Sigmoid colon (tissue), 7 donors: ENCODE measurements around the gene TAMM41. TPM values are rescaled to one million over a fixed set of nuclear protein-coding genes. Genes with fewer than 3 reads are reported as not detected.
"Not testable (repeated sequence)": the region's sequence is repeated elsewhere in the genome, so short reads cannot be mapped to it uniquely, and the experiment has no call there.

Experiments used
- DNase-seq: peaks from one replicate; pipeline ENCODE4 v3.0.0-alpha.2; 2019
- H3K27ac ChIP-seq, 4 donors: fragments of 200-600 bp; sonication (generic); one replicate each; pipeline ENCODE4 v1.5.1; 2016 to 2019; ENCODE audit warnings: mild to moderate bottlenecking in 1 of 4
- H3K27me3 ChIP-seq, 3 donors: fragments of 200-600 bp; sonication (generic); one replicate each; pipeline ENCODE4 v1.5.1; 2019; ENCODE audit warnings: mild to moderate bottlenecking in 1 of 3
- H3K36me3 ChIP-seq, 4 donors: fragments of 200-600 bp; sonication (generic); one replicate each; pipeline ENCODE4 v1.5.1; 2016 to 2019
- H3K4me1 ChIP-seq, 4 donors: fragments of 200-600 bp; sonication (generic); one replicate each; pipeline ENCODE4 v1.5.1; 2017 to 2019
- H3K4me3 ChIP-seq, 4 donors: fragments of 200-600 bp; sonication (generic); one replicate each; pipeline ENCODE4 v1.5.1; 2017 to 2019; ENCODE audit warnings: mild to moderate bottlenecking in 2 of 4, moderate library complexity in 1 of 4
- H3K9me3 ChIP-seq, 4 donors: fragments of 200-600 bp in 3 of 4; sonication (generic) in 3 of 4; one replicate each; pipeline versions ENCODE4 v1.5.1 to v1.6.1; 2013 to 2019
- EP300 ChIP-seq, 4 donors: sonication (generic); formaldehyde crosslinking; IDR thresholded peaks; one replicate each; pipeline ENCODE4 v1.6.1; 2017; ENCODE audit warnings: antibody characterized with exemption in 4 of 4
- POLR2A ChIP-seq, 2 donors: fragments of 450-650 bp; IDR thresholded peaks; one replicate each; pipeline ENCODE4 v1.6.1; 2016; ENCODE audit warnings: antibody characterized with exemption in 2 of 2, mild to moderate bottlenecking in 2 of 2, moderate library complexity in 2 of 2
- POLR2AphosphoS5 ChIP-seq, 4 donors: sonication (generic); formaldehyde crosslinking; IDR thresholded peaks; one replicate each; pipeline ENCODE4 v1.6.1; 2017; ENCODE audit warnings: antibody characterized with exemption in 4 of 4
- WGBS, 2 donors: extraction: QIAGEN DNeasy Blood & Tissue Kit; methylation state at CpG; one replicate each; pipeline ENCODE4 v1.1.7; 2013; 5-methylcytosine and 5-hydroxymethylcytosine counted together
- intact Hi-C: fragments of 100-400 bp; cut with DNase I; formaldehyde crosslinking; loops from one replicate; pipeline ENCODE4 v1.15.1; 2023
- polyA plus RNA-seq, 3 donors: library from polyadenylated mRNA; stranded (reverse); fragments of 200-250 nt; gene quantifications; one replicate each; pipeline ENCODE4 v1.2.3, GENCODE V29; 2013
- small RNA-seq, 3 donors: library from RNA; depleted of rRNA; stranded (forward); fragments of <200 nt; gene quantifications; one replicate each; pipeline ENCODE3, GENCODE V24; 2016
- total RNA-seq, 4 donors: library from RNA; depleted of rRNA; stranded (reverse); fragments of >200 nt; gene quantifications; one replicate each; pipeline ENCODE4 v1.1.0, GENCODE V29; 2016
- TF ChIP-seq, protein P1 (sequence below), 4 experiments: fragments of 450-650 bp in 3 of 4; fragments of 200-600 bp in 1 of 4; IDR thresholded peaks; one replicate each; pipeline ENCODE4 v1.5.1; 2016 to 2019; ENCODE audit warnings: antibody characterized with exemption in 4 of 4, mild to moderate bottlenecking in 3 of 4, moderate library complexity in 2 of 4
- donor health status: healthy with polysubstance abuse.
- donor health status: Bipolar disorder and iron deficiency.
- donor health status: healthy.

The TAMM41 gene
- total and polyA plus RNA-seq, 7 donors, result 4.2 to 14.7 (median 10.0) TPM

DNA sequence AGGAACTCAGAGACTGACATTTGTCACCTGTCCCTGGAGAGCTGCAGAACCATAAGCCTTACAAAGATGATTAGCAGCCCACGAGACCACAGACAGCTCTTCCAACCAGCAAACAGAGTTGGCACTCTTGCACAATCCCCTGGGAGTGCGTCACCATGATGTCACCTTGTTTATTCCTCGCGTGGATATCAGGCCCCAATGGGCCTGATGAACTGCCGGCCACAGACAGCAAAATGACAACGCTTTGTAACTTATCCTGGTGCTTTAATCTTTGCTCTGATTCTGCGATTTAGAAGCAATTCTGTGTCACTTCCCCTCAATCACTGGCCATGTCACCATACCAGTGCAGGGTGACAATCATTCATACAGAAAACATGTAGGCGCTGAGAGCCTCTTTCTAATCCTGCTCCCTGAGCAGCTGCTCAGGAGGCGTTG is 89.2 kb downstream of the TAMM41 start:
- intact Hi-C loops, result no loop called here
- Histone ChIP-seq H3K9me3 (no peaks in the 10 kb centered on the region), H3K27ac (no peak overlapping the region), H3K4me1 (no peaks in the 10 kb centered on the region), H3K27me3 (no peaks in the 10 kb centered on the region), H3K4me3 (no peak overlapping the region), H3K36me3 (no peaks in the 10 kb centered on the region)
- no peak for DNase-seq
- 82 to 84% methylated on average over 9 of the region's 9 CpGs for WGBS, 2 donors
- no peak for TF ChIP-seq POLR2AphosphoS5 (IDR thresholded peaks at IDR 0.05)
- no peak for TF ChIP-seq EP300 (IDR thresholded peaks at IDR 0.05)
- TF ChIP-seq, protein P1, sequence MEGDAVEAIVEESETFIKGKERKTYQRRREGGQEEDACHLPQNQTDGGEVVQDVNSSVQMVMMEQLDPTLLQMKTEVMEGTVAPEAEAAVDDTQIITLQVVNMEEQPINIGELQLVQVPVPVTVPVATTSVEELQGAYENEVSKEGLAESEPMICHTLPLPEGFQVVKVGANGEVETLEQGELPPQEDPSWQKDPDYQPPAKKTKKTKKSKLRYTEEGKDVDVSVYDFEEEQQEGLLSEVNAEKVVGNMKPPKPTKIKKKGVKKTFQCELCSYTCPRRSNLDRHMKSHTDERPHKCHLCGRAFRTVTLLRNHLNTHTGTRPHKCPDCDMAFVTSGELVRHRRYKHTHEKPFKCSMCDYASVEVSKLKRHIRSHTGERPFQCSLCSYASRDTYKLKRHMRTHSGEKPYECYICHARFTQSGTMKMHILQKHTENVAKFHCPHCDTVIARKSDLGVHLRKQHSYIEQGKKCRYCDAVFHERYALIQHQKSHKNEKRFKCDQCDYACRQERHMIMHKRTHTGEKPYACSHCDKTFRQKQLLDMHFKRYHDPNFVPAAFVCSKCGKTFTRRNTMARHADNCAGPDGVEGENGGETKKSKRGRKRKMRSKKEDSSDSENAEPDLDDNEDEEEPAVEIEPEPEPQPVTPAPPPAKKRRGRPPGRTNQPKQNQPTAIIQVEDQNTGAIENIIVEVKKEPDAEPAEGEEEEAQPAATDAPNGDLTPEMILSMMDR (IDR thresholded peaks at IDR 0.05), result no peak

DNA sequence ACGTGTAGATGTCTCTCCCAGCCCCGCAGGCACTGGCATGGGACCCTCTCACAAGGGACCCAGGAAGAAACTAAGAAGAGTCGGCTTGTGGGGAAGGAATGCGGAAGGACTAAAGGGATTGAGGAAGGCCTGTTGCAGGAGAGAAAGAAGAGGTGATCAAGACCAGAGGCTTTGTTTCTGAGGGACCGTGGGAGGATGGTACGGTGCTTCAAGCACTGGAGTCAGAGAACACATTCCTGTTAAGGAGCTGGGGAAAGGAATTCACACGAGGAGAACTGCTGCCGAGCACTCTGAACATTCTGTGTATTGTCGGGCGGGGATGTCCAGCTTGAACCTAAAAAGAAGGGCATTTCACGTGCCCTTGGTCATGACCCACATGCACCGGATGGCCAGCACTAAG is 91.4 kb downstream of the TAMM41 start:
- Histone ChIP-seq H3K27ac (no peak overlapping the region), H3K9me3 (no peaks in the 10 kb centered on the region), H3K36me3 (no peaks in the 10 kb centered on the region), H3K4me1 (no peaks in the 10 kb centered on the region), H3K27me3 (no peaks in the 10 kb centered on the region), H3K4me3 (no peak overlapping the region)
- WGBS, 2 donors, result 89 to 90% methylated on average over 12 of the region's 12 CpGs
- no peak for DNase-seq
- TF ChIP-seq POLR2AphosphoS5 (IDR thresholded peaks at IDR 0.05) (no peak), POLR2A (IDR thresholded peaks at IDR 0.05) (no peak), EP300 (IDR thresholded peaks at IDR 0.05) (no peak)
- TF ChIP-seq, protein P1 (IDR thresholded peaks at IDR 0.05), result no peak
- intact Hi-C loops, result no loop called here

DNA sequence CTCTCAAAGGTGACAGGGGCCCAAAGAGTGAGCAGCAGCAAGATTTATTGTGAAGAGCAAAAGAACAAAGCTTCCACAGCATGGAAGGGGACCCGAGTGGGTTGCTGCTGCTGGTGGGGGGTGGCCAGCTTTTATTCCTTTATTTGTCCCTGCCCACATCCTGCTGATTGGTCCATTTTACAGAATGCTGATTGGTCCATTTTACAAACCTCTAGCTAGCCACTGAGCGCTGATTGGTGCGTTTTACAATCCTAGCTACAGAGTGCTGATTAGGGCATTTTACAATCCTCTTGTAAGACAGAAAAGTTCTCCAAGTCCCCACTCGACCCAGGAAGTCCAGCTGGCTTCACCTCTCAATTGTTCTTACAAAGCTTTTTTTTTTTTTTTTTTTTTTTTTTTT is 94.4 kb downstream of the TAMM41 start:
- H3K27me3 ChIP-seq, H3K4me1 ChIP-seq, DNase-seq, H3K9me3 ChIP-seq, H3K27ac ChIP-seq, H3K4me3 ChIP-seq, intact Hi-C loops, H3K36me3 ChIP-seq: not testable (repeated sequence)
- WGBS, 2 donors, result 83 to 85% methylated on average over 4 of the region's 4 CpGs

DNA sequence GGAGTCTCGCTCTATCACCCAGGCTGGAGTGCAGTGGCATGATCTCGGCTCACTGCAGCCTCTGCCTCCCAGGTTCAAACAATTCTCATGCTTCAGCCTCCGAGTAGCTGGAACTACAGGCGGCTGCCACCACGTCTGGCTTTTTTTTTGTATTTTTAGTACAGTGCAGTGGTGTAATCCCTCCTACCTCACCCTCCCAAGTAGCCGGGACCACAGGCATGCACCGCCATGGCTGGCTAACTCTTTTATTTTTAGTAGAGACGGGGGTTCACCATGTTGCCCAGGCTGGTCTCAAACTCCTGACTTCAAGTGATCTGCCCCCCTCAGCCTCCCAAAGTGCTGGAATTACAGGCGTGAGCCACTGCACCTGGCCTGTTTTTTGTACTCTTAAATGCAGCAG is 98.4 kb downstream of the TAMM41 start:
- H3K9me3 ChIP-seq, H3K36me3 ChIP-seq, H3K27ac ChIP-seq, H3K4me3 ChIP-seq, H3K4me1 ChIP-seq, H3K27me3 ChIP-seq, intact Hi-C loops, DNase-seq: not testable (repeated sequence)
- WGBS, 2 donors, result 88 to 89% methylated on average over 9 of the region's 9 CpGs

Small RNA genes within 50 kb of the gene (small RNA-seq; reads per million reads assigned to genes)
- 0 reads per million in 3 donors for gene CYCSP12

Other genes with a start within 250 kb of the TAMM41 start
- 10 to 100 TPM; 26.4 to 56.5 (median 50.5) TPM for gene VGLL4, start 203.0 kb downstream of the TAMM41 start, total RNA-seq
- 10 to 100 TPM; 27.0 to 41.5 (median 29.4) TPM for gene VGLL4, start 203.0 kb downstream of the TAMM41 start, polyA plus RNA-seq
- gene SYN2, start 157.5 kb upstream of the TAMM41 start, total RNA-seq, result 1 to 10 TPM; 1.3 to 3.6 (median 2.1) TPM
- 1 to 10 TPM in 1 of 3 donors, under 1 TPM in 1, not detected in 1; 0.60 to 3.0 TPM for gene SYN2, start 157.5 kb upstream of the TAMM41 start, polyA plus RNA-seq